HG03066 (cell line): ENCODE results near the gene EYS.

Experiments used
- ATAC-seq: cut with Tn5 transposase; IDR thresholded peaks from one replicate; pipeline ENCODE4 v1.9.1; 2021; ENCODE audit warnings: low read depth; ENCODE audit not compliant: unreplicated experiment

Gene EYS

GRCh38 chr6:64121011-64121565 lies 1585.9 kb downstream of the EYS start:
- no peak for ATAC-seq

DNA sequence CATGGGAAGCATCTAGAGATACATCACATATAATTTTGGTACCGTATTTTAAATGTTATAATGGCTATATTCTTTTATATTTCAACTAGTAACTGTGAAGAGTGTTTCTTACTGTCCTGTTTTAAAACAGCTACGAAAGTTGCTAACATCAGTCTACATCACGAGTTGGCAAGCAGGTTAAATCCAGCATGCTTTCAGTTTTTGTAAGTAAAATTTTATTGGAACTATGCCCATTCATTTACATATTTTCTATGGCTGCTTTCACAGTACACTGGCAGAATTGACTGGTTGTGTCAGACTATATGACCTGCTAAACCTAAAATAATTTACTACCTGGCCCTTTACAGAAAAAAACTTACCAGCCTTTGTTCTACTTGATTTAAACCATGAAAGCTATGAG lies 1593.3 kb downstream of the EYS start:
- no peak for ATAC-seq

DNA sequence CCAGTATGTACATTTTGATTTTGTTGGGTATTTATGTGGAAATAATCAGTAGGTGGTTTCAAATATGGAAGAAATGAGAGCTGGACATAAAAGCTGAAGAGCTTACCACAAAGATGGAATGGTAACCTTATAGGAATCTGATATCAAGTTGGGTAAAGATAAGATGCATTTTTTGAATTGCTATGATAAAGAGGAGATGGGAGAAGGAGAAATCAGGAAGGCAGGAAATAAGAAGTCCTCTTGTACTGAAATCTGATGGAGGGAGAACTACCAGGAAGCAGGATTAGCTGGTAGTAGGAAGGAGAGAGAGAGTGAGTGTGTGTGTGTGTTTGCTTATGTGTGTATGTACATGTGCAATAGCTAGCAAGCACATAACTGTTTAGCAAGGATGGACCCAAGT lies 1603.0 kb downstream of the EYS start:
- ATAC-seq: no peak

DNA sequence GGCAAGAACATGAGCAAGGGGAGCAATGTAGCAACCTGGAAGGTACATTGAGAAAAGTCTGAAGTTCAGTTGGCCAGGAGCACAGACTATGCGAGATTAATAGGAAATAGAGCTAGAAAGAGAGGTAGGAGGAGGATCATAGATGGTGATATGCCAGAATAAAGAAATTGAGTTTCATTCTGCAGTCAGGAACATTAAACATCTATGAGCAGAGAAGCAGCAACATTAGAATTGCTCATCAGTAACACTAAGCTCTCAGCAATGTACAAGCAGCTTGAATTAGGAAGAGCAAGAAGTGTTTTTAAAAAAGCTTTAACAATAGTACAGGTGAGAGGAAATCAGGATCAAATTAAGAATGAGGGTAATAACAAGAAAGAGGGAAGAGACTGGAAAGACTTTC lies 1603.5 kb downstream of the EYS start:
- no peak for ATAC-seq

GRCh38 chr6:64100702-64101303 lies 1606.2 kb downstream of the EYS start:
- ATAC-seq: no peak

GRCh38 chr6:64090352-64090751 lies 1616.7 kb downstream of the EYS start:
- no peak for ATAC-seq

- no peak for ATAC-seq
Observed at GRCh38 chr6:64085126-64085525, 1621.9 kb downstream of the EYS start.

DNA sequence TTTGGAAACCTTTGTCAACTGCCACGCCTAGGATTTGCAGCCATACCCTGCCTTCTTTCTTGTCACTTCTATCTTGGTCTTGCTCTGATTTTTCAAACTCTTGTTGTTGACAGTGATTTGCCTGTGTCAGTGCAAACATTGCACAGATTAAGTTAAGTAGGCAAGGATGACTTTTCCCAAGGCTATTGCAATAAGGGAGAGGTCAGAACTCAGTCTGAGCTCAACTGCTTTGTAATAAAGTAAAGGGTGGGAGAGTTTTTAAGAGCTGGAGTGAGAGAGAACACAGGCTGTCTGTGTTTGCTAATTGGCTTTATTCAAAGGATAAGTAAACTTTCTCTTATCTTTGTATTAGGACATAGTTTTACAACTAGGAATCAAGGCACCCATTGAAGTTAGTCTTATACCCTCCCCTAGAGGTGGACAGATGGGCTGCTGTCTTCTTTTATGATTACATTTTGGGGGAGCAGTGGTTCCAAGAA lies 1622.8 kb downstream of the EYS start:
- no peak for ATAC-seq

- ATAC-seq: no peak
Observed at GRCh38 chr6:64083261-64083660, 1623.8 kb downstream of the EYS start.

- ATAC-seq: no peak
Observed at GRCh38 chr6:64081453-64081852, 1625.6 kb downstream of the EYS start.

- ATAC-seq: no peak
Observed at GRCh38 chr6:64074981-64075380, 1632.0 kb downstream of the EYS start.

DNA sequence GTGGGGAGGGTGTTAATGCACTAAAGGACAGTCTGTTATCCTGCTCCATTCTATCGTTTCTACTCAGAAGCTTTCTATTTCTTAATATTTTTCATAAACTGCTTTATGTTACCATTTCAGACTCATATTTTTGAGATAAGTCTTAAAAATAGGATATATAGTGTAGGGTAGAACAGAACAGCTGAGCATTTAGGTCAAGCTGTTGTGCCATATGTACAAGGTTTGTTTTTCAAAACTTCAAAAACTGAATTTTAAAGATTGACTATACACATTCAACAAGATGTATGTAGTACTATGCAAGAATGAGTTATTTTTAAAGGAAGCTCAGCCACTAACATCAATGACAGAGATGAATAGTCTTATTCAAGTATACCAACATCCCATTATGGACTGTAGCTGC lies 1634.3 kb downstream of the EYS start:
- ATAC-seq: no peak

DNA sequence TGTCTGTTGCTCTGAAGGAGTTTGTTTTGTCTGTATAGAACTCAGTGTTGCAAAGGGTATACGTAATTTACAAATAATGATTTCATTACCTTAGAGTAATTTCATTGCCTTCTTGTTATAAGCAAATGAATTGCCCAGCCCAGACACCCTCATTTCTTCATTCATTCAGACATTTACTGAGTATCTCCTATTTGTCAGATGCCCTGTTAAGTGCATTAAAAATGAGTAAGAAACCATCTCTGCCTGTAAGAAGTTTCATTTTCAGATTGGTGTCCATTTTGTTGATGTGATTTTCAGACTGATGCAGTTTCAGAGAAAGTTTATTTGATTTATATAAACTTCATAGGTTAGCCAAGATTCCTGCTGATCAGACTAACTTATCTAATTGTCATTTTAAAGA lies 1642.1 kb downstream of the EYS start:
- no peak for ATAC-seq

GRCh38 chr6:64062960-64063683 lies 1643.9 kb downstream of the EYS start:
- ATAC-seq: no peak

- no peak for ATAC-seq
Observed at GRCh38 chr6:64054861-64055260, 1652.2 kb downstream of the EYS start.

DNA sequence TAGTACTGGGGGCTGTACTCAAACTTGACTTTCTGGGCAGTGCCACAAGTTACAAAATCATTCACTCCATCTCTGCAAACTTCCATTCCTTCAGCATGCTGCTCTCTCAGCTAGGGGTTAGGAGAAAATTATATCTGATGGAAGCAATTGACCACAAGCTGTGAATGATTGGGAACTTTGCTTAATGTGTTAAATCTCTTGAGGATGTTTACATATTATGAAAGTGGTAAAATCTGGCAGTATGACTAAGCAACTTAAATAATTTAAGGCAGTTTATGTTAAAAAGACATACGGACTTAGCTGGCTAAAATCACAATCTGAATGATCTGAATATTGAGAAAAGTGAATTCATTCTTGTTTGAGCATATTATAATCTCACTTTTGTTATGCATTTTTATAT lies 1656.4 kb downstream of the EYS start:
- no peak for ATAC-seq

- no peak for ATAC-seq
Observed at GRCh38 chr6:64049736-64050135, 1657.3 kb downstream of the EYS start.

DNA sequence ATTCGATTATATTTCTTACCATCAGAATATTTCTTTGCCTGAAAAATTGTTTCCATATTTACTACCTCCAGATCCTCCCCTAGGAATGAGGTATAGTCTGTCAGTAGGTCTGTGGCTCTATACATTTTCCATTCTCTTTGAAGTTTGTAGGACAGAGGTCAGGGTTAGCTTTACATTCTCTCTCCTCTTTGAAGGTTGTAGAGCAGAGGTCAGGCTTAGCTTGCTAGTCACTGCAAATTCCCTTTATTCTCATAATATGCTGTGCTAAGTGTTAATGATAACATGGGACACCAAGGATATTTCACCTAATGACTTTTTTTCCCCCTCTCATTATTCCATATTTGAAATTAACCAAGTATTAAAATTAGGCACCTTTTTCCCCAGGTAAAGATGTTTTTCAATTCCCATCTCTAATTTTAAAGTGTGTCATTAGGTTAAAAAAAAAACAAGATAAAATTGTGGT lies 1660.2 kb downstream of the EYS start:
- no peak for ATAC-seq

DNA sequence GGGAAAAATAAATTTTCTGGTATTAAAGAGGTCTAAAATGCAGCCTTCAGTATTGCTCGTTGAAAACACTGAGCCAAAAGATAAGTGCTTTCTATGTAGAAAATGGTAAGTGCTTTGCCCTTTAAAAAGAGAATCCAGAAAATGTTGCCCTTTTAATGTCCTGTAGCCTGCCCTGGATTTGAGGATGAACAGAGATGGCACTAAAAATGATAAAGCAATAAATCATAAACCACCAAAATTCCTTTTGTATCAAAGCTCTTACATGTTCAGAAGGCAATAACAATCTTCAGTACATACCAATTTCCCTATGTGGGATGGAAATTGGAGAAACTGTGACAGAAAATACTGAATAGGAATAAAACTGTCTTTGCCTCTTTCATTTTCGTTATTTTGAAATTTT lies 1665.7 kb downstream of the EYS start:
- no peak for ATAC-seq

GRCh38 chr6:64040113-64040512 lies 1666.9 kb downstream of the EYS start:
- ATAC-seq: no peak

DNA sequence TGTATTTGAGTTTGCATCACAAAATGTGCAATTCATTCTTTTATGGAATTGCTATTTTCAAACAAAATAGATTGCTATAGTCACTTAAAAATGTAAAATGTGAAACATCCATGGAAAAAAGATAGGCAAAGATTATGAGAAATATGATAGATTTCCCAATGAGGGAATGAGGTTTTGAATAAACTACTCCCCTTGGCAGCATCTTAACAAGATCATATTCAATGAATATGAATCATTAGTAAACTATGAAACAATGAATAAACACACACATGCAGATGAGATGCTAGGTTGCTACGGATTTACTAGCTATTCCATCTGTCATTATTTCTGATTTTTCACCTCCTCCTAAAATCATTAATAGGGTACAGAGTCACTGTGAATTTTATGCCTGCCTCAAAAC lies 1669.6 kb downstream of the EYS start:
- no peak for ATAC-seq
